ENCODE results near the gene RS1.

The RS1 gene
- total RNA-seq = 0 reads per million in 3 experiments

DNA sequence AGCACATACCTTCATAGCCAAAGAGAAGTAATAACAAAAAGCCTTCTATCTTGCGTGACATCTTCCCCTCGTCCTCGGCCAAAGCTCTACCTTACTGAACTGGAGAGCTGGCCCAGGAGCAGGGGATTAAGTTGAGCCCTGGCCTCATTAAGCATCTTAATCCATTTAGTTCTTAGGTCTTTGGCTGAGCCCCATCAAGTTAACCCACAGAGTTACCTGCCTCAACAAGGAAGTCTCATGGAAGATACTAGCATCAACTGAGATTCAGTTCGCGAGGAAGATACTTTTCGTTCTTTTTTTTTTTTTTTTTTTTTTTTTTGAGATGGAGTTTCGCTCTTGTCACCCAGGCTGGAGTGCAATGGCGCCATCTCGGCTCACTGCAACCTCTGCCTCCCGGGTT lies at the start of gene RS1:
Gene RS1 (minus strand): TSS at position 101 of the 400 bp plus-strand sequence. CDS start 40 bp downstream, at position 61.
- DNase-seq = no peak

DNA sequence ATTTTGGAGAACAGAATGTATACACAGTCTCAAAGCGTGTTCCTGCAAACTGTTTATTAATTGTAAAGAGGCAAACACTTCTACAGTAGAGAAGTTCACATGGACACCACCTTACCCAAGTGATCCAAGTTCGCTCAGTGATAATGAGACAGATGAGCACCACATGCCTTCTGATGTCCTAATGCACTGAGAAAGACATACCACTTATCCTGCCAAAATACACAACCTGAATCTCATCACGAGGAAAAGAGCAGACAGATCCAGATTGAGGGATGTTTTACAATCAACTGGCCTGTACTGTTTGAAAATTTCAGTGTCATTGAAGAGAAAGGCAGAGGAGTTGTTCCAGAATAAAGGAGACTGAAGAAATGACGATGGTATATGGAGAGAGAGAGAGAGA lies 47.9 kb upstream of the RS1 start:
- DNase-seq = no peak

DNA sequence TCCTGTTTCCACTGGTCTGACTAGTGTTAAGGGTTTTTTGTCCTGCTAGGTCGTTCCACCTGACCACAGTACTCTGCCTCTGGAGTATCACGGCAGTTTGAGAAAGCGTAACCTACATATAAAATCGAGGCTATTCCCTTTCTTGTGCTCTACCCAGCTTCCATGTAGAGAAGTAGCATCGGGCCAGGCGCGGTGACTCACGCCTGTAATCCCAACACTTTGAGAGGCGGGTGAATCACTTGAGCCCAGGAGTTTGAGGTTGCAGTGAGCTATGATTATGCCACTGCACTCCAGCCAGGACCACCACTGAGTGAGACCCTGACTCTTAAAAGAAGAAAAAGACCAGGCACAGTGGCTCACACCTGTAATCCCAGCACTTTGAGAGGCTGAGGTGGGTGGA lies 43.0 kb upstream of the RS1 start:
- no peak for DNase-seq

GRCh38 chrX:18709833-18710232 lies 37.9 kb upstream of the RS1 start:
- DNase-seq = no peak

DNA sequence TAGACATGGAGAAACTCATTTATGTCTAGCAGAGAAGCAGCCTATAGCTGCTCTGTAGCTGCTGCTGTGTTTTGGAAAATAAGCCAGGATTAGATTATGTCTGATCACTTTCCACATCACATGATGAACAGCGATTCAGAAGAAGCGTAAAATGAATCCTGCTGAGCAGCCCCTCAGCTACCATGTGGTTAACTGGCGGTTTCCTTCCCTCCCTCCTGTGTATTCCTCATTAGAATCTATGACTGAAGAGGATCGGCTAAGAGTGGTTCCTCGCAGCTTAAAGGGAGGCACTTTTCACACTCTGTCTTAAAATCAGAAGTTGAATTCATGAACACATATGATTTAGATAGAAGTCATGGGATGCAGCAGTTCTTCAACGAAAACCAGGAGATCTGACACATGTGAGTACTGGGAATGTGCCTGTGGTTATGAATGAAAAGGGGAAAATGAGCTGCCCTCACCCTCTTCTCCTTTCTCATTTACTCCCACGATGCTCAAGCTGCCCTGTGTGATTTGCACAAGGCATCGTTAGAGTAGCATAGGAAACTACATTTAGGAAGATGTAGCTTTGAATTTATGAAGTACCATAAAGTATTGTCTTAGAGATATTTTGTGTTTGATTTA lies 35.6 kb upstream of the RS1 start, which contains the start of gene PPEF1:
Gene PPEF1 (plus strand): TSS at position 220 of the 624 bp plus-strand sequence. CDS start 136 bp downstream, at position 356.
- no peak for DNase-seq

- no peak for DNase-seq
These were observed 30.7 kb upstream of the RS1 start for GRCh38 chrX:18702362-18703195.

DNA sequence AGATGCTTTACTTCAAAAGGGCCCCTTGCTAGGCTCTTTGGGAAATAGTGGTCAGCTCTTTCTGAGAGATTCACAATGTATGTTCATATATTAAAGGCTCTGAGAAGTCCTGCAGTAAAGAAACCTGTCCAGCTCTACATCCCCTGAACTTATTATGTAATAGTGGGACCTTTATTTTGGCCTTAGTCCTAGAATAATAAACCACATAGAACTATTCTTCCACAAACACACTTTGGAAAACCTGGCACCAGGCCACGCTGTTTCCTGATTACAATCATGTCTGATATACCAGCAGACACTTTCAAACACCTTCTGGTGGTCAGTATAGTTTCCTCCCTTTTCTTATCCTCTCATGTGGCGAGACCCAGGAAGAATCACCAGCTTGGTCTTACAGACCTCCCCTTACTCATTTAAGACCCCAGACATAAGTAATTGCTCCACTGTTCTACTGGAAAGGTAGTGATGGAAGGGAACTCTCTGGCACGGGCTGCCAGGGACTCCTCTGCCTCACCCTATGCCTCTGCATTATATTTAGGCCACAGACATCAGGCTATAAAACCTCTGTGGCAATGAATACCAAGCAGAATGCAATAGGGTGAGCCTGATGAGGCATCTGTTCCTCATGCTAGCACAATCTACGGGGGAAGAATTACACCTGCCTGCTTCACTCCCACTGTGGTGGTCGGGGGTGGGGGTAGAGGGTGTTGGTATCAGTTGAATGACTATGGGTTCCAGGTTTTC lies 29.9 kb upstream of the RS1 start:
- DNase-seq = no peak

- DNase-seq = no peak
These were observed 27.1 kb upstream of the RS1 start for GRCh38 chrX:18698737-18699650.

DNA sequence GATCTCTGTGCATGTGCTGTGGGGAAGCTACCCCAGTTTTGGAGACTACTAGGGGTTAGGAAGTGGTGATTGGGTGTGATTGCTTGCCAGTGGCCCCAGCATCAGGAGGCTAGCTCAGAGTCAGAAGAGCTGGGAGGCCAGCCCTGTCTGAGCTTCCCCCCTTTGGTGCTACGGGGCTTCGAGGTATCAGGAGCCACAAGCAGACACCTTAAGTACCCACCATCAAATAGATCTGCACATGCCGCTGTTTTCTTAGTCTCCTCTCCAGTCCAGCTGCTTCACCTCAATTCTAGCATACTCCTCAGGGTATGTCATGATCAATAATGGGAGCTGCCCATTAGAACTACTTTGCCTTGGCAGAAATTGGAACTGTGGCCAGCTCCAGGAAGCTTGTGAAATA lies 24.7 kb upstream of the RS1 start:
- DNase-seq = no peak

DNA sequence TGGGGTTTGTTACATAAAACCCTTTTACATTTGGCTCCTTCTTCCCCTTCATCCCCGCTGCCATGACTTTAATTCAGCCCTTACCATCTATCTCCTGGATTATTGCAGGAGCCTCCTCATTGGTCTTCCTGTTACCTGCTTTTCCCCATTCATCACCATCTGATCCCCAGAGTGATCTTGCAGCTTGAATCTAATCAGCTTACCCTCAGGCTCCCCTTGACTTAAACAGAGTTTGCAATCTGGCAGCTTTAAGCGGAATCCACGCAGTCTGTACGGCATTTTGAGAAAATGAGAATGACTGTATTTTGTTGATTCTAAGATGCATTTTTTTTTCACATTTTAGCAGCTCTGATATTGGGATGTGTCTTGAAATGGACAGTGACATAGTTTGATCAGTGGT lies 20.6 kb upstream of the RS1 start:
- DNase-seq = no peak

DNA sequence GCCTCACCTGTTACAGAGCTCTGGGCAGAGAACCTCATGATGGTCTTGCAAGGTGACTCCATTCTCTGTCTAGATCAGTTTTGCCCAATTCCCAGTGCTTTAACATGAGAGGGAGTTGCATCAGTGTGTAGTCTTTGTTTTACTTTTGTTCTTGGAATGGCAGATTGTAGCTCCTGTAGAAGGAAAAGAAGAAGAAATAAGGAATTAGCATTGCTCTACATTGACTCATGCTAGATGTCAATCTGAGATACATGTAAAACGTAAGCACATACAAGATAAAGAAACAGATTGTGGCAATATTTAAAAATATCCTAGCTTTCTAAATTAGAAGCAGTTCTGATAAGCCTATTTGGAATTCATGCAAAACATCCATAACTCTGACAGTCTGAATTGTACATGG lies 19.5 kb upstream of the RS1 start:
- no peak for DNase-seq

DNA sequence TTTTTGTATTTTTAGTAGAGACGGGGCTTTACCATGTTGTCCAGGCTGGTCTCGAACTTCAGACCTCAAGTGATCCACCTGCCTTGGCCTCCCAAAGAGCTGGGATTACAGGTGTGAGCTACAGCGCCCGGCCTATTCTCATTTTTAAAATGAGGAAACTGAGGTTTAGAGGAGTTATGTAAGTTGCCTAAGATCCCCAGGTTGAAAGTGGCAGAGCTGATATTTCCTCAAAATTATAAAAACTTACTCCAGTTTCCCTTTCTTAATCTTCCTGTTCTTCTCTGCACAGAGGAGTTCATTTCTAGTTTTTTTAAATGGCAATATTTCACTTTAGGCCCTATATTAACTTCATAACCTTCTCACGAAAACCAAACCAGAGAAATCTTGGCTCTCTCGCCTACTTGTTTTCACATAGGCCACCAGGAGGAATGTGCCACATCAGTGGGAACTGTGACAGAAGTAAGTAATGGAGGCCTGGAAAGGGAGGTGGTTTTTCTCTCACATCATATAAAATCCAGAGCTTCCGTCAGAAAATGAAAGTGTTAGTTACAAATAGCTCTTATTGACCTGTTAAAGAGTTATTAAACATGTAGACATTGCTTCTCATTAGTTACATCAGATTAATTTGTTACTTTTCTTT lies 16.1 kb upstream of the RS1 start:
- no peak for DNase-seq

DNA sequence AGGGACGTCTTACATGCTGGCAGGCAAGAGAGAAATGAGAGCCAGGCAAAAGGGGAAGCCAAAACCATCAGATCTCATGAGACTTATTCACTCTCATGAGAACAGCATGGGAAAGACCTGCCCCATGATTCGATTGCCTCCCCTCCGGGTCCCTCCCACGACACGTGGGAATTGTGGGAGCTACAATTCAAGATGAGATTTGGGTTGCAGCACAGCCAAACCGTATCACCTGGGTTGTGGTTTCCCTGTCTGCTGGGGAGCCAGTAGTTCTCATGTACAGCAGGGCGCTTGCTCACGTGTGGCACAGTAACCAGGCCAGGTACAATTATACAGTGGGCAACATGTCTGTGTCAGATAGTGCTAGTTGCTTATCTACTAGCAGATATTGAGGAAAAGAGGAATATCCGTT lies 11.1 kb upstream of the RS1 start:
- no peak for DNase-seq

- no peak for DNase-seq
These were observed 10.1 kb upstream of the RS1 start for GRCh38 chrX:18681996-18682395.

GRCh38 chrX:18677161-18677869 lies 5.4 kb upstream of the RS1 start:
- no peak for DNase-seq

- DNase-seq = no peak
These were observed 4.6 kb upstream of the RS1 start for GRCh38 chrX:18676470-18676869.

DNA sequence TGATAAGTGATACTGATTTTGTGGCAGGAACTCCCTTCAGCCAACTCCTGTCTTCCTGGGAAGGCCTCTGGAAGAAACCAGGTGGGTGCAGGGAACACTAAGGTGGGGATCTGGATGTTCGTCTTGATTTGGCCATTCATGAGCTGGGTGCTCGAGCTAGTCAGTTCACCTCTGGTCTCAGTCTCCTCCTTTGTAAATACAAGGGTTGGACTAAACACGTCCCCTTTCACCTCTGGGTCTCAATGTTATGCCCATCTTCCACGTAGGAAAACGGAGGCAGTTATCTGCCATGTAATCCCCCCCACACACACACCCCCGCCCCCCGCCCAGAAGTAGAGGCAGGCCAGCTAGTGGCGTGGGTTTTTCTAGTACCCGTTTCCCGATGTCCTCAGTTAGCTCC lies 4.1 kb upstream of the RS1 start:
- DNase-seq = no peak

- DNase-seq = peak; percentile 83
These were observed 3.2 kb upstream of the RS1 start for GRCh38 chrX:18674788-18675735.

GRCh38 chrX:18674417-18674787 lies 2.5 kb upstream of the RS1 start:
- DNase-seq = peak; percentile 5

All from central memory CD4-positive, alpha-beta T cell (primary cell).